ENCODE measurements around the gene AGAP9.
"Not testable (repeated sequence)": the region's sequence is repeated elsewhere in the genome, so short reads cannot be mapped to it uniquely, and the experiment has no call there.

The AGAP9 gene

GRCh38 chr10:47484786-47485185, 38.7 kb downstream of the AGAP9 start:
- not testable (repeated sequence) for DNase-seq

GRCh38 chr10:47483923-47484322, 39.5 kb downstream of the AGAP9 start, which contains the start of gene ANXA8:
ANXA8 (minus strand) TSS chr10:47484115; CDS start chr10:47483933, 182 bp downstream.
- not testable (repeated sequence) for DNase-seq

GRCh38 chr10:47482367-47482766, 41.1 kb downstream of the AGAP9 start:
- DNase-seq: not testable (repeated sequence)

- DNase-seq: not testable (repeated sequence)
Observed at GRCh38 chr10:47481768-47482181, 41.7 kb downstream of the AGAP9 start.

- not testable (repeated sequence) for DNase-seq
Observed at GRCh38 chr10:47481182-47481766, 42.2 kb downstream of the AGAP9 start.

DNA sequence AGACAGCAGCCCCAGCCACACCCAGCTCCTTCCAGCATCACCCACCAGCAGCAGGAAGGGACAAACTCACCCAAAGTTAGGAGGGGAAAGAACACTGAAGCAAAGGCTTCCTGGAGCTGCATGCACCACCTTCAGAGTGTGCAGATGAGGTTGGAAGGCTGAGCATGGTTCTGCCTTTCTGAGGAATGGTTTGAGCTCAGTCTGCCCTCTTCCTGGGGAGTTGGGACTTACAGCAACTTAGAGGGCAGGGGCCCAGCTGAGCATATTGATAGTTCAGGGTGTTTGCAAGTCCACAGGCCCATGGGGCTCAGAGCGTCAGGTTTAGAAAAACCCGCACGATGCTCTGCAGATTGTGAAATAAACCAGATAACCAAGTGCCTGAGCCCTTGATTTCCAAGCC, 43.3 kb downstream of the AGAP9 start:
- DNase-seq: not testable (repeated sequence)

DNA sequence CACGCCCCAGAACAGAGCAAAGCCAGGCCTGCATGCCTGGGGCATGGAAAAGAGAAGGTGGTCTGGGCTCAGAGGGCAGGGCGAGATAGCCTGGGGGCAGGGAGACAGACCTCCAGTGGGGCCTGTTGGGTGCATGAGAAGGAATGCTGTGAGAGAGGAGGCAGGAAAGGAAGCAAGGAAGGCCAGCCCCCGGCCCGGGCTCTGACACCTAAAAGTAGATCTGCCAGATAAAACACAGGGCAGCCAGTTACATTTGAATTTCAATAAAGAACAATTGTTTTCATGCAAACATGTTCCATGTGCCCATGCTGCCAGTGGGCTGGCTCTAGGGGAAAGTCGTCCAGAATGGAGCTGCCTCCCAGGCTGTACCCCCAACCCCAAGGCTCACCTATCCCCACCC, 45.3 kb downstream of the AGAP9 start:
- not testable (repeated sequence) for DNase-seq

DNA sequence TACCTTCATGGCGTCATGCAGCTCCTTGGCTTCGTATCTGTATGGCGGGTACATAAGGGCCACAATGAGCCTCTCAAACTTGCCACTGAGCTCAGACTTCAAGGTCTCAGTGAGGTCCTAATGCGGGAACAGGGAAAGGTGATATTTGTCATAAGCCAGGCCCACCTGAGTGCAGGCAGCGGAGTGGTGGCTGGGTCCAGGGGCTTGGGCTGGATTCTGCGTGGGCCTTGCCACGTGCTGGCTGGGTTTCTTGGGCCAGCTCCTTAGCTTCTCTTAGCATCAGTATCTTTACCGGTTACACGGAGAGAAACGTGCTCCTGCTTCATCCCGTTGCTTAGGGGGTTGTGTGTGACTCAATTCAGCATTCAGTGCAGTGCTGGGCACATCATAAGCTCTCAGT, 46.4 kb downstream of the AGAP9 start:
- not testable (repeated sequence) for DNase-seq

GRCh38 chr10:47475101-47475500, 48.3 kb downstream of the AGAP9 start:
- DNase-seq: not testable (repeated sequence)

- not testable (repeated sequence) for DNase-seq
Observed at GRCh38 chr10:47473516-47473915, 49.9 kb downstream of the AGAP9 start.

- DNase-seq: not testable (repeated sequence)
Observed at GRCh38 chr10:47472647-47473046, 50.8 kb downstream of the AGAP9 start.

DNA sequence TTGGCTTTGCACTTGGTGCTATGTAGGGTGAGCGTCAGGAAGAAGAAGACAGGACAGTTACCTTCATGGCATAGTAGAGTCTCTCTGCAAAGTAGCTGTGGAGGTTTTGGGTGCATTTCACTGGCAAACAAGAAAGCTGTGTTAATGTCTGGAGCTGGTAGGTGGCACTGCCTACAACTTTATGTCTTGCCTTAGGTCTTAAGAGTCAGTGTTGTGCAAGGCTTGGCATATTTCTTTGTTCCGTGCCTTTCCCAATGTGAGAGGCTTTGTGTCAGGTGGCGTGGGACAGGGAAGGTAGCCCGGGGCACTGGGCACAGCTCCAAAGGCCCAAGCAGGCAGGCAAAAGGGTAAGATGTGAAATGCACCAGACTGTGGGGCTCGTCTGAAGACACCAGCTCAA, 51.4 kb downstream of the AGAP9 start:
- not testable (repeated sequence) for DNase-seq

DNA sequence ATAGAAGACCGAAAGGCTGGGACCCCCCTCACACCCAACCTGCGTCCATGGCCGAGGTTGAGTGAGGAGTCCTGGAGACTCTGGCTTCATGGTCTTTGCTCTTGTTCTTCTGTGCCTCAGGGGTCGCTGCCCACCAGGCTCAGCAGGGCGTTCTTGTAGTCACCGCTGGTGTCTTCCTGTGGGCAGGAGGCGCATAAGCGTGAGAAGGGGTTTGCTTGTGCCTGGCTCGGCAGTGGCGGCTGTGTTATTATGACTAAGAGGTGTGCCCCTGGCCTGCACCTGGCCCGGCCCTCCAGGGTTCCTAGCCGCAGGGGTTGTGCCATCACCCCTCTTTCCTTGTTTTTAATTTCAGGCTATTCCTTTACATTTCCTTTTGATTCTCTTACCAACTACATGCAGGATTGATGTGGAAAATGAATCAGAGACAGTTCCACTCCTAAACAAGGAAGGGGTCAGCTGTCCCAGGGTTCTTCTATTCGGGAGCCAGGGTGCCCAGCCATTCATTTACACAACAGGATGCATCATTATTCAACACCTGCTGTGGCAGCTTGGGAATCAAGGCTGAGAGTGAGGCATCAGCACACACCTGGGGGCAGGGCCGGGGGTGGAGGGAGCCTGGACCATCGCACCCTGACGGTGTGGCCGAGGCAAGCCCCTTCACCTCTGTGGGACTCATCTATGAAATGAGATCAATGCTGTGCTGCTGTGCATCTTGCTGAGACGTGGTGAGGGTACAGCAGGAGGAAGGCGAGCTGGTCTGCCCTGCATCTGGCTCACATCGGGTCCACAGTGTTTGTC, 54.5 kb downstream of the AGAP9 start:
- not testable (repeated sequence) for DNase-seq

DNA sequence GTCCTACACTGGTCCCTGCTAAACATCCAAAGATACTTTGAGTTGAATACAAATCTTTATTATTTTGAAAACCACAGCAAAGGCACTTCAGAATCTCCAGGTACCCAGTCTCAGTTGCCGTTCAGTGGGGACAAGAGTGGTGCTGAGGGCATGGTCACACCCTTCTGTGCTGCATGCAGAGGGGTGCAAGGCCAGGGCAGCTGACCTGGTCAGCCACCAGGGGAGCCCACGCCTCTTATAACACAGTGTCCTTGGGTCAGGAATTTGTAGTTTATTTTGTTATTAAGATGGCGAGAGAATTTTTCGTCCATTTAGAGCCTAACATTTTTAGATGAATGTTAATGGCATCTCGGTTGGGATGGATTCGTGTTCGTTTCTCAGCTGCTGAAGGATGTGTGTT, 55.5 kb downstream of the AGAP9 start:
- DNase-seq: not testable (repeated sequence)

DNA sequence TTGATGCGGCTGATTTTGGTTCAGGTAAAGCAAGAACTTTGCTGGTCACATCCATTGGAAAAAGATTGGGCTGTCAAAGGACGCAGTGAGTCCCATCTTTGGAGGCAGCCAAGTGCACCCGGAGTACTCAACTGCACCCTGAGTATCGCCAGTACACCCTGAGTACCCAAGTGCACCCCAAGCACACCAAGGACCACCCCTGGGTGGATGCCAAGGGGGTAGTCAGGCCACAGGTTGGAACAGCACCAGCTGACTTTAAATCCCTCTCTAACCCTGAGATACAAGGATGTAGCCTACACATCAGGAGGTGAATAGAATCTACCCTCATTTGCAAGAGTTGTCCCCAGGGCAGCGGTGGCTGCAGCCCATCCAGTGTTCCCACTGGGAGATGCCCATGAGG, 56.0 kb downstream of the AGAP9 start:
- DNase-seq: not testable (repeated sequence)

DNA sequence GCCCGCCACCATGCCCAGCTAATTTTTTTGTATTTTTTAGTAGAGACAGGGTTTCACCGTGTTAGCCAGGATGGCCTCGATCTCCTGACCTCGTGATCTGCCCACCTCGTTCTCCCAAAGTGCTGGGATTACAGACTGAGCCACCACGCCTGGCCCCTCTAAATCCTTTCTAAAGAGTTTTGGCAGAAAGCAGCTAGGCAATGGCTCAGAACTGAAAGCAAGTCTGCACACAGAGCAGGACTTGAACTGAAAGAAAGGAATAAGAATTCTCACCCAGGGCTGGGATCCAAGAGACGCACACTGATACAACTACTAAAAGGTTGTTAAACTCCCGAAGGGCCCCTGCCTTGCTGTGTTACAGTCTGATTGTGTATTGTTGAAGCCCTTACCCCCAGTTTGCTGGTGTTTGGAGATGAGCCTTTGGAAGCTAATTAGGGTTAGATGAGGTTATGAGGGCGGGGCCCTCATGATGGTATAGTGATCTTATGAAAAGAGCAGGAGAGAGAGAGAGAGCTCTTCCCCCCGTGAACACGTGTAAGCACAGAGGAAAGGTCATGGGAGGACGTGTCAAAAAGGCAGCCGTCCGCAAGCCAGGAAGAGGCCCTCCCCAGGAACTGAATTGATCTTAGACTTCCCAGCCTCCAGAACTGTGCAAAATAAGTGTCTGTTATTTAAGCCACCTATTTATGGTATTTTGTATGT, 58.1 kb downstream of the AGAP9 start:
- DNase-seq: not testable (repeated sequence)

- not testable (repeated sequence) for DNase-seq
Observed at GRCh38 chr10:47462577-47463358, 60.7 kb downstream of the AGAP9 start.

DNA sequence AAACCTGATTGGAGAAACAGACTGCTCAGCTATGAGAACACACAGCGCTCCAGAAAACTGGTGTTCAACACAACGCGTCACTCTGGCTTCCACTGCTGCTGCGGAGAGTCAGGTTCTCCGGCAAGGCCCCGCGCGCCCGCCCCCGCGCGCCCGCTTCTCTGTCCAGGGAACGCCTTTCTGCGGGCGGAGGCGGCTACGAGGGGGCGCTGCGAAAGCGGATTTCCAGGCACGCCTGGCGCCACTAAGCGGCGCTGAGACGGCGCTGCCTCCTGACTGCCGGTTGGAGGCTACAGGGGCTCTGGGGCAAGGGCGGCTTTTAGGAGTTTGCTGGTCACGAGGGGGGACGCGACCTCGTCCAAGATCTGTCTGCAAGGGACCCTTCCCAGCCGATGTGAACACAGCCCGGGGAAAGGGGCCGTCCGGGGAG, 62.2 kb downstream of the AGAP9 start:
- DNase-seq: not testable (repeated sequence)

- DNase-seq: no peak
Observed at GRCh38 chr10:47458466-47459154, 64.8 kb downstream of the AGAP9 start.

DNA sequence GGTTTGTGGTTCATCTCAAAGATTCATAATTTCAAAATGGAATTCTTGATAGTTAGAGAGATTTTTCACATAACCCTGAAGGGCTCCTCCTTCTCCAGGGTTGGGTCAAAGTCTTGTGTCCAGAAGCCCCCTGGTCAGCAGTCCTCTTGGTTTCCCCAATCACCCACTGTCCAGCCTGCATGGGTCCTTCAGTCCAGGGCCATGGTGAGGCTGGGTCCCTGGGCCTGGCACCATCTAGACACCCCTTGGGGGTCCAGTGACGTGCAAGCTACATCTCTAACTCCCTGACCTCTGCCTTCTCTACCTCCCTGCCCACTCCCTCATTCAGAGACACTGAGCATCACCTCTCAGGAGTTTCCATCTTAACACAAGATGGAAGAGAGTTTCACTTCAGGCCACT, 65.6 kb downstream of the AGAP9 start:
- no peak for DNase-seq

- DNase-seq: no peak
Observed at GRCh38 chr10:47457528-47457820, 66.0 kb downstream of the AGAP9 start.

- no peak for DNase-seq
Observed at GRCh38 chr10:47456794-47457527, 66.5 kb downstream of the AGAP9 start.

All from activated T-cell treated with anti-CD3 and anti-CD28 coated beads for 4 hours (primary cell).